8988T (cell line): Measurements from ENCODE around the gene KIAA0513.

Experiments
- DNase-seq: peaks from one replicate; pipeline ENCODE4 v3.0.0; 2011

The KIAA0513 gene

GRCh38 chr16:85123891-85124635 lies 96.5 kb downstream of the KIAA0513 start:
- no peak for DNase-seq

DNA sequence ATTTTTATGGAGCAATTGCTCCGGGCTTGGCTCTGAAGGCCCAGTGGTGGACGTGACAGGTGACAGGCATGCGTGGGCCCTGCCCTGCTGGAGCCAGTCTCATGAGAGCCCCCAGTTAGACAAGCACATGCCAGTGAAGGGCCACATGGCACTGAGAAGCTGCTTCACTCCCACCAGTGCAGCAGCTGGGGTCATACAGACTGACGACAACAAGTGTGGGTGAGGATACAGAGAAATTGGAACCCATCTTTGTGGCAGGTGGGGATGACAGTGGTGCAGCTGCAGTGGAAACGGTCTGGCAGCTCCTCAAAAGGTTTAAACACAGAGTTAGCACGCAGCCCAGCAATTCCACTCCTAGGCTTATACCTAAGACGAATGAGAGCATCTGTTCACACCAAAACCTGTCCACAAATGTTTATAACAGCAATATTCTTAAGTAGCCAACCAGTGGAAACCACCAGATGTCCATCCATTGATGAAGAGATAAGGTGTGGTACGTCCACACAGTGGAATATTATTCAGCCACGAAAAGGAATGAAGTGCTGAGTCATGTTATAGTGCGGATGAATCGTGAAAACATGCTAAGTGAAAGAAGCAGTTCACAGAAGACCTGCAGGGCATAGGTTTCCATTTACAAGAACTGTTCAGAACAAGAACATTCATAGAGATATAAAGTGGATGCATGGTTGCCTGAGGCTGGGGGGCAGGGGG lies 97.2 kb downstream of the KIAA0513 start:
- DNase-seq: no peak

DNA sequence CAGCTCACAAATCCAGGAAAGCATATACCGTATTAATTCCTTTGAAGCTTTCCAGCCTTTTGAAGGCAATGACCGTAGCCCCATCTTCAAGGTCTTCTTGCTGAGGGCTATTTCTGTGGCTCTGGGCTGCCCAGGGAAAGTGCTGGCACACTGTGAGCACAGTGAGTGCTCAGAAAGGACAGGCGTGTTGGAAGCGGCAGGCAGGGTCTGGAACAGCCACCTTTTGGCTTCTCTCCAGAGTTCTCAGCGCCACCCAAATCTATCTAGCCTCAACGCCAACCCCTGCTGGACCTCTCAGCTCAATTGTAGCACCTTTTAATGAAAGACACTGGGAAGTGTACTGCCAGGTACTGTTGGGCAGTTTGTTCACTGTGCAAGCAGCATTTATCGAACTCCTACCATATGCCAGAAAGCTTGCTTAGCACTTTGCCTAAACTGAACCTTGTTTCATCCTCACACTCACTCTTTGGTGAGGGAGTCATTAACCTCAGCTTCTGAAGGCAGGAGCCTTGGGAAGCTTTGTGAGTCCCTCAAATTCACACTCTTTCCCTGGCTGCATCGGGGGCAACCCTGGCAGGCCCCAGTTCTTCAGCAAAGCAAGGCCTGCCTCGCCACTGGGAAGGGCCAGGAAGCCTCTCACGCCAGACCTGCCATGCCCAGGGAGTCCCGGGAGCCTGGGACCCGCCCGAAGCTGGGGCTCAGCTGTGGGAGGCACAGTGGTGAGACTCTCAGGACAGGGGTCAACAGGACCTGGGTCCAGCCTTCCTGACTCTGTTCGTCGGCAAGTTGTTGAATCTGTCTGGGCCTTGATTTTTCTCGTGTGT lies 98.2 kb downstream of the KIAA0513 start:
- no peak for DNase-seq

DNA sequence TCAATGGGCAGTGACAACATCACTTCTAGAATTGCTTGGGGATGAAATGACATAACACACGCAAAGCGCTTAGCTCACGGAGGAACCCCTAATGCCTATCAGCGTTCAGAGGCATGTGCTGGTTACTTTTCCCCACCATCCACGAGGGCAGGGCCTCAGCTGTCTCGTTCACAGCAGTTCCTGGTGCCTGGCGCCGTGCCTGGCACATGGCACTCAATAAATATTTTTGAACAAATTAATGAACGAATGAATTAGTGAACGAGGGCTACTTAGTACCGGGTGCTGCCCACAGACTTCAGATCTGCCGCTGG lies 98.8 kb downstream of the KIAA0513 start:
- DNase-seq: no peak

DNA sequence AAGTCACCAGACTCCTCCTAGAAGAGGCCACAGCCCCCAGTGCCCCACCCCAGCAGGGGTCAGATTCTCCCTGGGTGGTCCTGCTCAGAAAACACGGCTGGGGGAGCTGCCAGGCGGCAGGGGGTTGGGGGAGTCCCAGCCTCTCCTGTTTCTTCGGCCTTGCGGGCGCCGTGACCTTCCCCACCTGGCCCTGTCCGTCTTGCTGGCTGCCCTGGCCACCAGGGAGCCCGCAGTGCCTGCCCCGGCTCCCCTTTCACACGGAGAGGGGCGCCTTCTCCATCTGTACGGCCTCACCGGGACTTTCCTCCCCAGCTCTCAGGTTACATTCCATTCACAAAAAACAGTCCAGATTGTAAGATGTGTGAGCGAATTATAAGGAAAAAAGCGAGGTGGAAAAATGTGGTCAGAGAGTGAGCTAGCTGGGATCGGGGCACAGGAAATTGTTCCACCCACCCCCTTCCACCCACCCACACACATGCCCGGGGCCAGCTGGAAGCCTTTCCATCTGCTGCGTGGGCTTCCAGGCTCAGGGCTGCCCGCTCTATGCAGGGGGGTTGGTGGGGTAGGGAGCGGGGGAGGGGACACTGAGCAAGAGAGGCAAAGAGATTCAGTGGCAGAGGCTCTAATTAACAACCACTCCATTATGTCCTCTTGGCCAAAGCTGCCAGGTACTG lies 99.2 kb downstream of the KIAA0513 start:
- no peak for DNase-seq

GRCh38 chr16:85127379-85127723 lies 99.8 kb downstream of the KIAA0513 start:
- DNase-seq: no peak

- DNase-seq: no peak
Observed at GRCh38 chr16:85128079-85128837, 100.7 kb downstream of the KIAA0513 start.

- DNase-seq: no peak
Observed at GRCh38 chr16:85129876-85130704, 102.5 kb downstream of the KIAA0513 start.

GRCh38 chr16:85130705-85131028 lies 103.1 kb downstream of the KIAA0513 start:
- no peak for DNase-seq

- DNase-seq: no peak
Observed at GRCh38 chr16:85132456-85133289, 105.1 kb downstream of the KIAA0513 start.

DNA sequence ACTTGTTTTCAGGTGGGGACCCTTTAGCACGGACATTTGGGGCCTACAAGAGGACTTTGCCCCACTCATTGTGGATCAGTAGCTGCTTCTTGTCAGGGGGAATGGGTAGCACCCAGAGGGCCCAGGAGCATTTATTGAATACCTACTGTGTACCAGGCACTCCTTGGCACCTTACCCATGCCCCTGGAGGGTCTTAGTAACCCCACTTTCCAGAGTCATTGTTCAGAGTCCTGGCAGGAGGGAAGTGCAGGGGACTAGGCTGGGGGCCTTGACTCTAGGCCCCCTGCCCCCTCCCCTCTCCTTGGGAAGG lies 105.7 kb downstream of the KIAA0513 start:
- DNase-seq: no peak

DNA sequence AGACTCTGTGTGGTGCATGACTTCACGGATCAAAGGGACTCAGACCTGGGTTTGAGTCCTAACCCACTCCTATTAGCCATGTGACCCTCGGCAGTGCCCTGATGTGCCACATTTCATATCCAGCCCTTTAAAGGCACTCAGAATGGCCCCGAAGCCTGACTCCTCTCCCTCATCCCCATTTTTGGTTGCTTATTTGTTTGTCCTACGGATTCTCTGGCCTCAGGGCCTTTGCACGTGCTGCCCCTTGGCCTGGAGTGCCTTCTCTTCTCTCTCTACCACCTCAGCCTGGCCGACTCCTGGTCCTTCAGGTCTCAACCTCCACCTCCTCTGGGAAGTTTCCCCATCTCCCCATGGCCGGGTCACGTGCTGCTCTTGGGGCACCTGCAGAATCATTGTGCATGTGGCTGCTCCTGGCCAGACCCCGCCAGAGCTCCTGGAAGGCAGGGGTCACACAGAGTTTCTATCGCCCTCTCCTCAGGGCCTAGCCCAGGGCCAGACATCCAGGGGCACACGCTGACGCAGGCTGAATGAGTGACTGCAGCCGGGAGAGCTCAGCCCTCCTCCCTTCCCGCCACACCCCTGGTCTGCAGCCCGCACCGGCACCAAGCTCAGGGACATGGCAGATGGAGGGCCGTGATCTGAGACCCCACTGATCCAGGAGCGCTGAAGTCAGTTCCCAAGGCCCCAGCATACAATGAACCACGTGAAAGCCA lies 106.6 kb downstream of the KIAA0513 start:
- DNase-seq: no peak

DNA sequence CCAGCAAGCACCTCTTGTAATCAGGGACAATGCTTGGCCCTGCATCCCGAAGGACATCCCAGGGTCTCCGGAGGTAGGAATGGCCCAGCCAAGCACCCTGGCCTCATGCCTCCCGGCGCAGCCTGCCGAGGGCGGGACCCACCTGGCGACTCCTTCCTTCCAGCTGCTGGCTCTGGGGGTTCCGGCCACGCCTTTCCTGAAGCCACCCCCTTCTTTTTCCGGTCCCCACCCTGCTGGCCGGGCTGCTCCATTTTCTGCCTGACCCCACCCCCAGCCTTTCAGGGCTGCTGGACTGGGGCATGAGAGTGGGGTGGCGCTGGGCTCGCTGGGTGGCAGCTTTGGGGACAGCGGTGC lies 107.2 kb downstream of the KIAA0513 start:
- DNase-seq: no peak

DNA sequence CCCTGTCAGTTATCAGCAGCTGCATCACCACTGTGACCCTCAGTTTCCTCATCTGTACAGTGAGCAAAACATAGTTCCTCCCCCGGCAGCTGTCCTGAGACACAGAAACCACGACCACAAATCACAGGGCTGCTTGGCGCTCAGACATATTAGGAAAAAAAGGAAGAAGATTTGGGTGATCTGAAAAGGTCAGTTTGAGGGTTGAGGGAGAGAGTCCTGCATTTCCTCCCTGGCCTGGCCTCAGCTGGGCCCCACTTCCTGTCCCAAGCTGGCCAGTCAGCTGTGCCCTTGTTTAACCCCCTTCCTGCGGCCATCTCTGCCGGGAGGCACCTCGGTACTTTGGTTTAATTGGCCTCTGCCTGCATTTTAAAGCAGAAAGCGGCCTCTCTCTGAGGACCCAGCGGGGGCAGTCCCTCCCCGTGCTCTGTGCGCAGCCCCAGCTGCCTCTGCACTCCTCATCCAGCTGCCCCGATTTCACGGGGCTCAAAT lies 108.7 kb downstream of the KIAA0513 start:
- no peak for DNase-seq

GRCh38 chr16:85136702-85137322 lies 109.2 kb downstream of the KIAA0513 start:
- DNase-seq: no peak

DNA sequence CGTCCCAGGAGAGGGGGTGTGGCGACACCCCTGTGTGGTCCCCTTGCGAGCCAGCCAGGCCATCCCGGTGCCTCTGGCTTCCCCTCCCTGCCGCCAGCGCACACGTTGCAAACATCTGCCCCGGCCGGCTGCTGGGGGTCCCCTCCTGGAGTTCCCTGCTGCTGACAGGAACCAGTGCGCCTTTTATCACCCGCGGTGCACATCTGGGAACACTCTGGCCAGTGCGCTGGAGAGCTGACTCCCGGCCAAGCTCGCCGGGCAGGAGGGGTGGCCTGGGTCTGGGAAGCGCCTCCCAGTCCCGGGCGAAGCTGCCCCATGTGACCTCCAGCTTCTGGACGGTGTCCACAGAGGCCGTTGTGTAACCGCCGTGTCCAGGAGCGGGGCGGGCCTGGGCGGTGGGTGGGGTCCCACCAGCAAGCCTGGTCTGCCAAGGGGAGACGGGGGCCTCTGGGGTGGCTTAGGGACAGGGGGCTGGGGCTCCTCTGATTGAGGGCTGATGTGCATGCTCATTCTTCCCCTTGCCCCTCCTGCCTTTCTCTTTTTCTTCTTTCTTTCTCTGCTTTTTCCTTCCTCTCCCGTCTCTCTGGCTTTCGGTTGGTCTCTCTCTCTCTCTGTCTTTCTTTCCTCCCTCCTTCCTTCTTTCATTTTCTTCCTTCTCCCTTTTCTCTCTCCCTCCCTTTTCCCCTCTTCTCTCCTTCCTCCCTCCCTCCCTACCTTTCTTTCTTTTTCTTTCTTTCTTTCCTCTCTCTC lies 109.9 kb downstream of the KIAA0513 start:
- DNase-seq: no peak

DNA sequence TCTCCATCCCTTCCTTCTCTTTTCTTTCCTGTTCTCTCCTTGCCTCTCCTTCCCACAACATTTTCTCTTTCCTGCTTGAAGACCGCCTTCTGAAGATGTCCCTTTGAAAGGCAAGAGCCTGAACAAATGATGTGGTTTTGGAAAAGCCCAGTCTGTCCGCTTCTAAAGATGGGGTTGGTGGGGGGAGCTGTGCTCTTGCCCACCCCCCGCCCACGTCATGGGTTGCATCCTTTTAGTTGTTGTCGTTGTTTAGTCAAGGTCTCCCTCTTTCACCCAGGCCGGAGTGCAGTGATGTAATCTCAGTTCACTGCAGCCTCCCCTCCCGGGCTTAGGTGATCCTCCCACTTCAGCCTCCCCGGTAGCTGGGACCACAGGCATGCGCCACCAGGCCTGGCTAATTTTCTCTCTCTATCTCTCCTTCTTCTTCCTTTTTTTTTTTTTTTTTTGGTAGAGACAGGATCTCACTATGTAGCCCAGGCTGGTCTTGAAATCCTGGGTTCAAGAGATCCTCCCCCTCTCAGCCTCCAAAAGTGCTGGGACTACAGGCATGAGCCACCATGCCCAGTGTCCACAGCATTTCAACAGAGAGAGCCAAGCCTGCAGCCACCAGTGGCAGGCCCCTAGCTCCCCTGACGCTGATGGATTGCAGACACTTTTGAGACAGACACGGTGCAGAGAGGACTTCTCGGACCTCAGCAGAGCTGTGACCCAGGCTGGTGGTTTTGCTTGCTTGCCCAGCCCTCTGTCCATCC lies 110.7 kb downstream of the KIAA0513 start:
- no peak for DNase-seq
